NT2/D1 (cell line): Measurements from ENCODE around the gene LDLRAD2.

Experiments used
- SUZ12 ChIP-seq: IDR thresholded peaks from 2 replicates; pipeline ENCODE4 v1.6.1; 2011; ENCODE audit not compliant: insufficient read length, insufficient read depth; ENCODE audit errors: extremely low read depth
- YY1 ChIP-seq: IDR thresholded peaks from 2 replicates; pipeline ENCODE4 v1.6.1; 2011; ENCODE audit not compliant: insufficient read length, insufficient read depth
- ZNF274 ChIP-seq: IDR thresholded peaks from 2 replicates; pipeline ENCODE4 v1.6.1; 2011; ENCODE audit warnings: mild to moderate bottlenecking, low read depth, low read length

DNA sequence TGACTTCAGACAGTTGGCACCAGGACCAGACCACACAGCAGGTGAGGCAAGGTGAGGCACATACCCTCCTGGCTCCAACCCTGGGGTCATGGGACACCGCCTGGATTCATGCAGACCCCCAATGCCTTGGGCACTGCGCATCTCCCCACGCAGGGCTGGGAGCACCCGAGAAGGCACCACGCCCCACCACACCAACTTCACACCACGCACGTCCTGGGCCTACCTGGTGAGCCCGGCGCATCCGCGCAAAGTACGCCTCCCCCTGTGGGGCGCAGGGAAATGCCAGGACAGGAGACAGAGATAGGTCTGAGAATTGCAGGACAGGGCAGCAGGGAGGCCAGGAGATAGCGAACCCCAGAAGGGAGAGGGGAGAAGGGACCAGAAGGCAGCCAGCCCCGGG lies 58.5 kb downstream of the LDLRAD2 start:
- TF ChIP-seq ZNF274: no peak
- TF ChIP-seq YY1: no peak
- TF ChIP-seq SUZ12: no peak
